Loucy (cell line): ENCODE measurements around the gene MRPL45.
A peak's percentile ranks its signal among the peaks of the same experiment; 100 is the strongest.

Experiments used
- H2AFZ ChIP-seq: fragments of 200-600 bp; sonication (generic); 2 replicates; pipeline ENCODE4 v1.6.0; 2016; ENCODE audit warnings: antibody characterized with exemption, mild to moderate bottlenecking, low read length, moderate library complexity
- H3F3A ChIP-seq: fragments of 200-600 bp; 2 replicates; pipeline ENCODE4 v1.6.0; 2016; ENCODE audit warnings: antibody characterized with exemption, low read depth, mild to moderate bottlenecking
- H3K27me3 ChIP-seq: fragments of 200-600 bp; sonication (generic); 2 replicates; pipeline ENCODE4 v1.6.1; 2014; ENCODE audit warnings: low read length, mild to moderate bottlenecking; ENCODE audit not compliant: insufficient read depth, poor library complexity, severe bottlenecking
- H3K36me3 ChIP-seq: fragments of 200-600 bp; sonication (generic); 2 replicates; pipeline ENCODE4 v1.6.1; 2016; ENCODE audit warnings: low read length; ENCODE audit not compliant: insufficient read depth
- H3K4me1 ChIP-seq: fragments of 200-600 bp; sonication (generic); 2 replicates; pipeline ENCODE4 v1.5.1; 2014; ENCODE audit warnings: low read length, mild to moderate bottlenecking; ENCODE audit not compliant: insufficient read depth, poor library complexity, severe bottlenecking
- H3K4me2 ChIP-seq: fragments of 200-600 bp; sonication (generic); 2 replicates; pipeline ENCODE4 v1.6.0; 2014; ENCODE audit warnings: antibody characterized with exemption, low read length, low read depth, mild to moderate bottlenecking; ENCODE audit not compliant: poor library complexity, severe bottlenecking
- H3K4me3 ChIP-seq: fragments of 200-600 bp; sonication (generic); 2 replicates; pipeline ENCODE4 v1.5.1; 2014; ENCODE audit warnings: low read length, mild to moderate bottlenecking, mixed read lengths; ENCODE audit not compliant: poor library complexity, severe bottlenecking
- H3K79me2 ChIP-seq: fragments of 200-600 bp; sonication (generic); 2 replicates; pipeline ENCODE4 v1.6.1; 2014; ENCODE audit warnings: low read length; ENCODE audit not compliant: insufficient read depth
- H3K9ac ChIP-seq: fragments of 200-600 bp; sonication (generic); 2 replicates; pipeline ENCODE4 v1.6.0; 2014; ENCODE audit warnings: mild to moderate bottlenecking, low read depth, low read length, moderate library complexity; ENCODE audit not compliant: poor library complexity, severe bottlenecking
- H3K9me2 ChIP-seq: fragments of 200-600 bp; sonication (generic); replicated peaks from 2 replicates; pipeline ENCODE4 v1.6.1; 2016; ENCODE audit warnings: low read depth, low read length, mixed read lengths
- H3K9me3 ChIP-seq: fragments of 200-600 bp; sonication (generic); 2 replicates; pipeline ENCODE4 v1.6.1; 2014; ENCODE audit warnings: mild to moderate bottlenecking, antibody characterized with exemption, low read length, low read depth; ENCODE audit not compliant: insufficient read depth
- H4K20me1 ChIP-seq: fragments of 200-600 bp; sonication (generic); 2 replicates; pipeline ENCODE4 v1.6.0; 2014; ENCODE audit warnings: antibody characterized with exemption, low read length, mild to moderate bottlenecking; ENCODE audit not compliant: insufficient read depth, poor library complexity, severe bottlenecking
- CTCF ChIP-seq: fragments of 200-600 bp; sonication (generic); conservative IDR thresholded peaks from 2 replicates; pipeline ENCODE4 v1.5.1; 2014; ENCODE audit warnings: mild to moderate bottlenecking, antibody characterized with exemption, low read length
- EZH2phosphoT487 ChIP-seq: fragments of 200-600 bp; IDR thresholded peaks from 2 replicates; pipeline ENCODE4 v1.6.1; 2018; ENCODE audit warnings: antibody characterized with exemption, mild to moderate bottlenecking, moderate library complexity, borderline replicate concordance

MRPL45 gene

GRCh38 chr17:38322156-38322779 lies 25.3 kb downstream of the MRPL45 start:
- H3K9me3 ChIP-seq = no peaks in the 10 kb centered on the region
- H3K4me3 ChIP-seq = no peak overlapping the region
- H4K20me1 ChIP-seq = no peaks in the 10 kb centered on the region
- H3K9ac ChIP-seq = no peak overlapping the region
- H3F3A ChIP-seq = no peaks in the 10 kb centered on the region
- H2AFZ ChIP-seq = no peak overlapping the region
- peaks cover 18% of the 10 kb centered on the region for H3K4me1 ChIP-seq
- no peak overlapping the region for H3K4me2 ChIP-seq
- no peaks in the 10 kb centered on the region for H3K79me2 ChIP-seq
- TF ChIP-seq CTCF (peak; percentile 43; the same call in 1 of the 2 replicates), EZH2phosphoT487 (no peak)
- peaks cover 13% of the 10 kb centered on the region; the same call in 1 of the 2 replicates for H3K36me3 ChIP-seq
- no peaks in the 10 kb centered on the region for H3K27me3 ChIP-seq
- no peaks in the 10 kb centered on the region for H3K9me2 ChIP-seq

GRCh38 chr17:38322897-38323296 lies 25.9 kb downstream of the MRPL45 start:
- Histone ChIP-seq H3K4me1 (peaks cover 18% of the 10 kb centered on the region), H3K79me2 (no peaks in the 10 kb centered on the region), H3K27me3 (no peaks in the 10 kb centered on the region), H4K20me1 (no peaks in the 10 kb centered on the region), H3K4me3 (no peak overlapping the region), H3F3A (no peaks in the 10 kb centered on the region), H3K9me3 (no peaks in the 10 kb centered on the region), H2AFZ (no peak overlapping the region), H3K36me3 (peaks cover 13% of the 10 kb centered on the region; the same call in 1 of the 2 replicates), H3K9me2 (no peaks in the 10 kb centered on the region), H3K4me2 (no peak overlapping the region), H3K9ac (no peak overlapping the region)
- TF ChIP-seq EZH2phosphoT487 (no peak), CTCF (no peak)

- peaks cover 13% of the 10 kb centered on the region; the same call in 1 of the 2 replicates for H3K36me3 ChIP-seq
- H3K9ac ChIP-seq = no peak overlapping the region
- H3K4me3 ChIP-seq = no peak overlapping the region
- H3K9me3 ChIP-seq = no peaks in the 10 kb centered on the region
- no peak for TF ChIP-seq EZH2phosphoT487
- TF ChIP-seq CTCF = no peak
- no peaks in the 10 kb centered on the region for H3F3A ChIP-seq
- H3K79me2 ChIP-seq = no peaks in the 10 kb centered on the region
- H2AFZ ChIP-seq = no peak overlapping the region
- no peak overlapping the region for H3K4me2 ChIP-seq
- H3K9me2 ChIP-seq = no peaks in the 10 kb centered on the region
- no peaks in the 10 kb centered on the region for H4K20me1 ChIP-seq
- peaks cover 18% of the 10 kb centered on the region for H3K4me1 ChIP-seq
- H3K27me3 ChIP-seq = no peaks in the 10 kb centered on the region
These were observed 27.3 kb downstream of the MRPL45 start for GRCh38 chr17:38324141-38324697.
